HepG2 (cell line): ENCODE measurements around the gene CTSZ. TPM values are rescaled to one million over a fixed set of nuclear protein-coding genes. Genes with fewer than 3 reads are reported as not detected.

Experiments used
- FOXK1 ChIP-seq: sonication (generic); formaldehyde crosslinking; IDR thresholded peaks from 2 replicates; pipeline ENCODE4 v1.4.0; 2020; ENCODE audit warnings: low read depth, missing genetic modification reagents, borderline replicate concordance
- KLF11 ChIP-seq: IDR thresholded peaks from 2 replicates; pipeline ENCODE4 v1.6.1; 2016; ENCODE audit warnings: missing compliant biosample characterization
- MED13 ChIP-seq: sonication (generic); formaldehyde crosslinking; IDR thresholded peaks from 2 replicates; pipeline ENCODE4 v1.5.0; 2020; ENCODE audit warnings: missing genetic modification reagents
- MIER3 ChIP-seq: IDR thresholded peaks from 2 replicates; pipeline ENCODE4 v1.6.1; 2016; ENCODE audit warnings: missing compliant biosample characterization, borderline replicate concordance
- SETDB1 ChIP-seq: sonication (generic); formaldehyde crosslinking; IDR thresholded peaks from 2 replicates; pipeline ENCODE4 v1.5.1; 2020; ENCODE audit warnings: missing genetic modification reagents, mild to moderate bottlenecking, borderline replicate concordance
- SIN3A ChIP-seq: IDR thresholded peaks from 2 replicates; pipeline ENCODE4 v1.6.1; 2011; ENCODE audit warnings: low read depth, mild to moderate bottlenecking, control low read depth, low read length, borderline replicate concordance
- SUZ12 ChIP-seq: fragments of 150-350 bp; IDR thresholded peaks from 2 replicates; pipeline ENCODE4 v1.6.1; 2014; ENCODE audit warnings: low read depth, low read length
- U2AF1 ChIP-seq: fragments of 200-400 bp; formaldehyde crosslinking; optimal IDR thresholded peaks from 2 replicates; pipeline ENCODE3; 2017; ENCODE audit warnings: mild to moderate bottlenecking, low read depth, low read length
- ZBTB20 ChIP-seq: sonication (generic); formaldehyde crosslinking; IDR thresholded peaks from 2 replicates; pipeline ENCODE4 v1.8.1; 2023; ENCODE audit warnings: missing genetic modification reagents, low read depth, mild to moderate bottlenecking, borderline replicate concordance
- ZNF264 ChIP-seq: sonication (generic); formaldehyde crosslinking; IDR thresholded peaks from 2 replicates; pipeline ENCODE4 v1.4.0; 2020; ENCODE audit warnings: missing genetic modification reagents
- ZNF34 ChIP-seq: sonication (generic); formaldehyde crosslinking; IDR thresholded peaks from 2 replicates; pipeline ENCODE4 v1.4.0; 2020; ENCODE audit warnings: mild to moderate bottlenecking, missing genetic modification reagents, borderline replicate concordance
- ZNF432 ChIP-seq: sonication (generic); formaldehyde crosslinking; IDR thresholded peaks from 2 replicates; pipeline ENCODE4 v1.5.0; 2020; ENCODE audit warnings: missing genetic modification reagents, mild to moderate bottlenecking, borderline replicate concordance
- ZNF530 ChIP-seq: sonication (generic); formaldehyde crosslinking; IDR thresholded peaks from 2 replicates; pipeline ENCODE4 v1.5.0; 2020; ENCODE audit warnings: low read depth, mild to moderate bottlenecking, missing genetic modification reagents
- ZNF644 ChIP-seq: IDR thresholded peaks from 2 replicates; pipeline ENCODE4 v1.6.1; 2016; ENCODE audit warnings: low read depth
- ZNF816 ChIP-seq: sonication (generic); formaldehyde crosslinking; IDR thresholded peaks from 2 replicates; pipeline ENCODE4 v1.8.0; 2022; ENCODE audit warnings: missing genetic modification reagents, mild to moderate bottlenecking, borderline replicate concordance
- ZSCAN31 ChIP-seq: sonication (generic); formaldehyde crosslinking; IDR thresholded peaks from 2 replicates; pipeline ENCODE4 v1.5.0; 2020; ENCODE audit warnings: low read depth, mild to moderate bottlenecking, missing genetic modification reagents
- polyA plus RNA-seq, 8 experiments: library from polyadenylated mRNA; depleted of rRNA in 3 of 8; stranded (reverse) in 7 of 8; unstranded in 1 of 8; fragments of >200 nt; fragmentation: Illumina TruSeq in 4 of 8; extraction: Trizol in 4 of 8; gene quantifications; 2 replicates each; pipeline versions ENCODE4 v1.2.1 to v1.2.3, GENCODE V29; 2011 to 2016; ENCODE audit warnings: low read depth in 4 of 8, missing spikeins in 1 of 8, mixed read lengths in 1 of 8; ENCODE audit not compliant: insufficient read depth in 1 of 8
- total RNA-seq, 5 experiments: library from RNA; depleted of rRNA; stranded (reverse); fragments of >200 nt; fragmentation: Illumina TruSeq; extraction: Trizol; gene quantifications; 2 replicates each; pipeline ENCODE4 v1.2.3, GENCODE V29; 2016; ENCODE audit warnings: low read depth in 1 of 5
- TF ChIP-seq, protein P1 (sequence below): sonication (generic); formaldehyde crosslinking; IDR thresholded peaks from 2 replicates; pipeline ENCODE4 v1.5.1; 2020; ENCODE audit warnings: mild to moderate bottlenecking, missing genetic modification reagents, moderate library complexity
- TF ChIP-seq, protein P2 (sequence below): sonication (generic); formaldehyde crosslinking; IDR thresholded peaks from 2 replicates; pipeline ENCODE4 v1.8.0; 2022; ENCODE audit warnings: low read depth, missing genetic modification reagents
- TF ChIP-seq, protein P3 (sequence below), 2 experiments: fragments of 450-650 bp in 1 of 2; sonication (generic) in 1 of 2; formaldehyde crosslinking; IDR thresholded peaks; 2 replicates each; pipeline versions ENCODE4 v1.5.0 to v1.8.0; 2020 to 2022; ENCODE audit warnings: mild to moderate bottlenecking in 1 of 2, missing genetic modification reagents in 1 of 2
- TF ChIP-seq, protein P4 (sequence below): sonication (generic); formaldehyde crosslinking; IDR thresholded peaks from 2 replicates; pipeline ENCODE4 v1.5.1; 2020; ENCODE audit warnings: mild to moderate bottlenecking, missing genetic modification reagents, borderline replicate concordance
- TF ChIP-seq, protein P5 (sequence below): sonication (generic); formaldehyde crosslinking; IDR thresholded peaks from 2 replicates; pipeline ENCODE4 v1.5.1; 2020; ENCODE audit warnings: missing genetic modification reagents, mild to moderate bottlenecking, borderline replicate concordance

CTSZ gene
- total and polyA plus RNA-seq, 2 of the 13 experiments (the other 11 are each of a cell fraction or from before 2014, with no cell fraction given) = 0.33 TPM; not detected in 1

DNA sequence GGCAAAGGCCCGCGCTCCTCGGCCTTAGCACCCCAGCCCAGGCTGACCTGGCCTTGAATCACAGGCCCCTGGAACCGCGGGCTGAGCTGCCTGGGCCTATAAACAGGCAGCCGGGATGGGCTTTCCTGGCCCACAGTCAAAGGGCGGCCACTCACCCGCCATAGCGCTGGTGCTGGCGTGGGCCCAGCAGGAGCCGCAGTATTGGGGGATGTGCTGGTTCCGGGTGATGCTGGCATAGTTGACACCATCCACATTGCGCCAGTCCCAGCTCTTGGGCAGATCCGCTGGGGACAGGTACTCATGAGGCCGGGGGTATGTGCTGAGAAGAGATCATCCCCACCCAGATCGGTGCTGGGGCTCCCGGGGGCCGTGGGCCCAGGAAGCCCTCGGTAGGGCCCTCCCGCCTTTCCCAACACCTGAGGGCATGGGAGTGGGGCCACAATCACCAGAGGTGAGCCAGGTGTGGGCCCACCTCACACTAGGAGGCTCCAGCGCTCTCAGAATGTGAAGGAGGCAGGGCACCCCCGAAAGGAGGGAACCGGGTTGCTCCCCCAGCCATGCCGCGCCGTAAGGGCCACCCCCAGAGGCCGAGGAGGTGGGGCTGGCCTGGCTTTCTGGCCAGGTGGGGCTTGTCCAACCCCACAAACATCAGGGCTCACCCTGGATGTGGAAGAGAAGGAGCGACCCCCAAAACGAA lies 739 bp downstream of the CTSZ start (continued):
- TF ChIP-seq, protein P1, sequence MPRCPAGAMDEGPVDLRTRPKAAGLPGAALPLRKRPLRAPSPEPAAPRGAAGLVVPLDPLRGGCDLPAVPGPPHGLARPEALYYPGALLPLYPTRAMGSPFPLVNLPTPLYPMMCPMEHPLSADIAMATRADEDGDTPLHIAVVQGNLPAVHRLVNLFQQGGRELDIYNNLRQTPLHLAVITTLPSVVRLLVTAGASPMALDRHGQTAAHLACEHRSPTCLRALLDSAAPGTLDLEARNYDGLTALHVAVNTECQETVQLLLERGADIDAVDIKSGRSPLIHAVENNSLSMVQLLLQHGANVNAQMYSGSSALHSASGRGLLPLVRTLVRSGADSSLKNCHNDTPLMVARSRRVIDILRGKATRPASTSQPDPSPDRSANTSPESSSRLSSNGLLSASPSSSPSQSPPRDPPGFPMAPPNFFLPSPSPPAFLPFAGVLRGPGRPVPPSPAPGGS = no peak
- TF ChIP-seq MED13 (CRISPR knock-in tag) (no peak), ZNF432 (CRISPR knock-in tag) (no peak), ZNF34 (CRISPR knock-in tag) (no peak), SUZ12 (no peak), ZNF264 (CRISPR knock-in tag) (no peak), ZNF816 (CRISPR knock-in tag) (no peak), KLF11 (CRISPR knock-in tag) (no peak), FOXK1 (CRISPR knock-in tag) (no peak), ZBTB20 (CRISPR knock-in tag) (no peak), ZNF644 (no peak), SETDB1 (CRISPR knock-in tag) (no peak), MIER3 (no peak), SIN3A (no peak), ZNF530 (CRISPR knock-in tag) (no peak), ZSCAN31 (CRISPR knock-in tag) (no peak), U2AF1 (no peak)
- TF ChIP-seq, protein P2, sequence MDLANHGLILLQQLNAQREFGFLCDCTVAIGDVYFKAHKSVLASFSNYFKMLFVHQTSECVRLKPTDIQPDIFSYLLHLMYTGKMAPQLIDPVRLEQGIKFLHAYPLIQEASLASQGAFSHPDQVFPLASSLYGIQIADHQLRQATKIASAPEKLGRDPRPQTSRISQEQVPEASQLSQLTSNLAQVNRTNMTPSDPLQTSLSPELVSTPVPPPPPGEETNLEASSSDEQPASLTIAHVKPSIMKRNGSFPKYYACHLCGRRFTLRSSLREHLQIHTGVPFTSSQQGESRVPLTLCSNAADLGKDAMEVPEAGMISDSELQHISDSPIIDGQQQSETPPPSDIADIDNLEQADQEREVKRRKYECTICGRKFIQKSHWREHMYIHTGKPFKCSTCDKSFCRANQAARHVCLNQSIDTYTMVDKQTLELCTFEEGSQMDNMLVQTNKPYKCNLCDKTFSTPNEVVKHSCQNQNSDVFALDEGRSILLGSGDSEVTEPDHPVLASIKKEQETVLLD (CRISPR knock-in tag) = no peak
- TF ChIP-seq, protein P3, sequence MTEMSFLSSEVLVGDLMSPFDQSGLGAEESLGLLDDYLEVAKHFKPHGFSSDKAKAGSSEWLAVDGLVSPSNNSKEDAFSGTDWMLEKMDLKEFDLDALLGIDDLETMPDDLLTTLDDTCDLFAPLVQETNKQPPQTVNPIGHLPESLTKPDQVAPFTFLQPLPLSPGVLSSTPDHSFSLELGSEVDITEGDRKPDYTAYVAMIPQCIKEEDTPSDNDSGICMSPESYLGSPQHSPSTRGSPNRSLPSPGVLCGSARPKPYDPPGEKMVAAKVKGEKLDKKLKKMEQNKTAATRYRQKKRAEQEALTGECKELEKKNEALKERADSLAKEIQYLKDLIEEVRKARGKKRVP (CRISPR knock-in tag; IDR thresholded peaks at IDR 0.05) = no peak
- TF ChIP-seq, protein P4, sequence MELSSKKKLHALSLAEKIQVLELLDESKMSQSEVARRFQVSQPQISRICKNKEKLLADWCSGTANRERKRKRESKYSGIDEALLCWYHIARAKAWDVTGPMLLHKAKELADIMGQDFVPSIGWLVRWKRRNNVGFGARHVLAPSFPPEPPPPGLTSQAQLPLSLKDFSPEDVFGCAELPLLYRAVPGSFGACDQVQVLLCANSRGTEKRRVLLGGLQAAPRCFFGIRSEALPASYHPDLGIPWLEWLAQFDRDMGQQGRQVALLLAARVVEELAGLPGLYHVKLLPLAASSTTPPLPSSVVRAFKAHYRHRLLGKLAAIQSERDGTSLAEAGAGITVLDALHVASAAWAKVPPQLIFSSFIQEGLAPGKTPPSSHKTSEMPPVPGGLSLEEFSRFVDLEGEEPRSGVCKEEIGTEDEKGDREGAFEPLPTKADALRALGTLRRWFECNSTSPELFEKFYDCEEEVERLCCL (CRISPR knock-in tag) = no peak
- TF ChIP-seq, protein P5, sequence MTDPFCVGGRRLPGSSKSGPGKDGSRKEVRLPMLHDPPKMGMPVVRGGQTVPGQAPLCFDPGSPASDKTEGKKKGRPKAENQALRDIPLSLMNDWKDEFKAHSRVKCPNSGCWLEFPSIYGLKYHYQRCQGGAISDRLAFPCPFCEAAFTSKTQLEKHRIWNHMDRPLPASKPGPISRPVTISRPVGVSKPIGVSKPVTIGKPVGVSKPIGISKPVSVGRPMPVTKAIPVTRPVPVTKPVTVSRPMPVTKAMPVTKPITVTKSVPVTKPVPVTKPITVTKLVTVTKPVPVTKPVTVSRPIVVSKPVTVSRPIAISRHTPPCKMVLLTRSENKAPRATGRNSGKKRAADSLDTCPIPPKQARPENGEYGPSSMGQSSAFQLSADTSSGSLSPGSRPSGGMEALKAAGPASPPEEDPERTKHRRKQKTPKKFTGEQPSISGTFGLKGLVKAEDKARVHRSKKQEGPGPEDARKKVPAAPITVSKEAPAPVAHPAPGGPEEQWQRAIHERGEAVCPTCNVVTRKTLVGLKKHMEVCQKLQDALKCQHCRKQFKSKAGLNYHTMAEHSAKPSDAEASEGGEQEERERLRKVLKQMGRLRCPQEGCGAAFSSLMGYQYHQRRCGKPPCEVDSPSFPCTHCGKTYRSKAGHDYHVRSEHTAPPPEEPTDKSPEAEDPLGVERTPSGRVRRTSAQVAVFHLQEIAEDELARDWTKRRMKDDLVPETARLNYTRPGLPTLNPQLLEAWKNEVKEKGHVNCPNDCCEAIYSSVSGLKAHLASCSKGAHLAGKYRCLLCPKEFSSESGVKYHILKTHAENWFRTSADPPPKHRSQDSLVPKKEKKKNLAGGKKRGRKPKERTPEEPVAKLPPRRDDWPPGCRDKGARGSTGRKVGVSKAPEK (CRISPR knock-in tag) = no peak
